Stimulated activated naive CD4-positive, alpha-beta T cell (primary cell): ENCODE data around the gene DNAH12.
"Not testable (repeated sequence)": the region's sequence is repeated elsewhere in the genome, so short reads cannot be mapped to it uniquely, and the experiment has no call there.

Experiments
- DNase-seq, 6 experiments: peaks; one replicate each; lab custom pipeline; 2025; lab: John Stamatoyannopoulos, UW

DNAH12 gene

GRCh38 chr3:57538465-57538864, 5.7 kb downstream of the DNAH12 start:
- DNase-seq, result no peak

GRCh38 chr3:57530071-57530608, 14.0 kb downstream of the DNAH12 start:
- no peak for DNase-seq

GRCh38 chr3:57518276-57518915, 25.7 kb downstream of the DNAH12 start:
- DNase-seq, result no peak

- no peak for DNase-seq
Observed at GRCh38 chr3:57512166-57512565, 32.0 kb downstream of the DNAH12 start.

GRCh38 chr3:57505901-57506300, 38.2 kb downstream of the DNAH12 start:
- DNase-seq, result no peak

GRCh38 chr3:57500506-57500905, 43.6 kb downstream of the DNAH12 start:
- DNase-seq, result no peak

- no peak for DNase-seq
Observed at GRCh38 chr3:57497904-57498303, 46.2 kb downstream of the DNAH12 start.

GRCh38 chr3:57484563-57484962, 59.6 kb downstream of the DNAH12 start:
- DNase-seq, result no peak

GRCh38 chr3:57477193-57477592, 67.0 kb downstream of the DNAH12 start:
- DNase-seq, result not testable (repeated sequence)

- DNase-seq, result no peak
Observed at GRCh38 chr3:57464801-57465200, 79.3 kb downstream of the DNAH12 start.

- DNase-seq, result no peak
Observed at GRCh38 chr3:57464011-57464410, 80.1 kb downstream of the DNAH12 start.

GRCh38 chr3:57451150-57451846, 92.8 kb downstream of the DNAH12 start:
- no peak for DNase-seq

GRCh38 chr3:57449276-57449847, 94.8 kb downstream of the DNAH12 start:
- not testable (repeated sequence) for DNase-seq

GRCh38 chr3:57448489-57448888, 95.7 kb downstream of the DNAH12 start:
- DNase-seq, result not testable (repeated sequence)

- no peak for DNase-seq
Observed at GRCh38 chr3:57446318-57446841, 97.8 kb downstream of the DNAH12 start.

- no peak for DNase-seq
Observed at GRCh38 chr3:57444469-57444868, 99.7 kb downstream of the DNAH12 start.

- not testable (repeated sequence) for DNase-seq
Observed at GRCh38 chr3:57440144-57440543, 104.0 kb downstream of the DNAH12 start.

- not testable (repeated sequence) for DNase-seq
Observed at GRCh38 chr3:57438460-57438859, 105.7 kb downstream of the DNAH12 start.

GRCh38 chr3:57436195-57436761, 107.9 kb downstream of the DNAH12 start:
- DNase-seq, result no peak

GRCh38 chr3:57434041-57434440, 110.1 kb downstream of the DNAH12 start:
- DNase-seq, result no peak

- DNase-seq, result no peak
Observed at GRCh38 chr3:57423335-57423734, 120.8 kb downstream of the DNAH12 start.

- DNase-seq, result no peak
Observed at GRCh38 chr3:57421336-57421735, 122.8 kb downstream of the DNAH12 start.
